Measurements from ENCODE around the gene PRM2. TPM values are rescaled to one million over a fixed set of nuclear protein-coding genes. Genes with fewer than 3 reads are reported as not detected.

The PRM2 gene
- total and polyA plus RNA-seq, 2 donors (not counting 3 experiments of a cell fraction or from before 2014, with no cell fraction given), result not detected

DNA sequence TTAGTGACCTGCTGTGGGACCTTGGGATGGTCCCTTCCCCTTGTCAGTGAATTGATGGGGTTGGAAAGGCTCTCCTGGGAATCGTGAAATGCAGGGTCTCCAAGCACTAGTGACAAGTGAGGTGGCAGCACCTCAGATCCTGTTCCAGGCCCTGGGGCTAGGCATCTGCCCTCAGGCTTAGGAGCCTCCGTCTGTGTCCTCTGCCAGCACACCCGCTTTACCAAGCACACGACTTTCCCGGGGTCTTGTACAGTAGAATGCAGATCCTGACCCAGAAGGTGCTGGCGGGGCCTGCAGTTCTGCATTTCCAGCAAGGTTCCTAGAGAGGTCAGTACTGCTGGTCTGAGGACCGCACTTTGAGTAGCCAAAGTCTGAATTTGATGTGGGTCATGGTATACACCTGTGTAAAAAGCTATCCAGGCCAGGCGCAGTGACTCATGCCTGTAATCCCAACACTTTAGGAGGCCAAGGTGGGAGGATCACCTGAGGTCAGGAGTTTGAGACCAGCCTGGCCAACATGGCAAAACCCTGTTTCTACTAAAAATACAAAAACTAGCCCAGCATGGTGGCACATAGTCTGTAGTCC lies 38.1 kb upstream of the PRM2 start:
- FAIRE-seq, result no peak

More for the DNA sequence above, 38.1 kb upstream of the PRM2 start:
- CTCF ChIA-PET, result no interaction called here
- intact Hi-C loops (cut with micrococcal nuclease) (loop anchor here (10.0 kb wide), 1 partner anchor 60 kb away; the partner anchor contains the start of gene SOCS1), dilution Hi-C loops (cut with MboI; ENCODE audit: extremely low pct_ligation_motif_present, low sequenced_read_pairs) (no loop called here)
- Histone ChIP-seq H3K79me2 (ENCODE audit: control insufficient read depth, insufficient read depth, low read length) (no peaks in the 10 kb centered on the region), H3K27ac (ENCODE audit: insufficient read depth, low read depth, low read length) (no peak overlapping the region), H3K36me3 (ENCODE audit: control insufficient read depth in 2 of 2, extremely low read depth in 1 of 2, insufficient read depth in 2 of 2, low read length in 2 of 2) (no peaks in the 10 kb centered on the region), H3K4me2 (ENCODE audit: insufficient read depth, low read length) (no peak overlapping the region), H2AFZ (ENCODE audit: low read depth, low read length) (no peak overlapping the region), H3K4me1 (ENCODE audit: control insufficient read depth, extremely low read depth, insufficient read depth, low read length) (no peaks in the 10 kb centered on the region), H3K9me3 (replicated peaks; ENCODE audit: control insufficient read depth, insufficient read depth, low read length) (no peaks in the 10 kb centered on the region), H3K9ac (replicated peaks; ENCODE audit: extremely low read depth, insufficient read depth, low read length) (no peak overlapping the region), H4K20me1 (replicated peaks; ENCODE audit: control insufficient read depth, extremely low read depth, insufficient read depth, low read length) (no peaks in the 10 kb centered on the region), H3K27me3 (ENCODE audit: control insufficient read depth in 2 of 2, insufficient read depth in 2 of 2, low read length in 2 of 2) (no peaks in the 10 kb centered on the region), H3K4me3 (replicated peaks in 1 of 3; ENCODE audit: insufficient read depth in 1 of 3, low read depth in 1 of 3, low read length in 3 of 3) (no peak overlapping the region), H3K9me1 (replicated peaks; ENCODE audit: control insufficient read depth, extremely low read depth, insufficient read depth, low read length) (no peaks in the 10 kb centered on the region)
- DNase-seq (ENCODE audit: low read depth, low spot score), result no peak
- BruUV-seq (replicated peaks), result no TSS peak
- POLR2A ChIA-PET, result no interaction called here
- TF ChIP-seq JUN (IDR thresholded peaks at IDR 0.05; ENCODE audit: borderline replicate concordance, insufficient read depth, insufficient read length, low read depth), result no peak
- no peak for TF ChIP-seq FOS (IDR thresholded peaks at IDR 0.05; ENCODE audit: borderline replicate concordance, insufficient read depth, low read length)
- no peak for TF ChIP-seq POLR2AphosphoS5 (IDR thresholded peaks at IDR 0.05; ENCODE audit: insufficient read depth, low read depth, low read length)
- TF ChIP-seq, protein P1, sequence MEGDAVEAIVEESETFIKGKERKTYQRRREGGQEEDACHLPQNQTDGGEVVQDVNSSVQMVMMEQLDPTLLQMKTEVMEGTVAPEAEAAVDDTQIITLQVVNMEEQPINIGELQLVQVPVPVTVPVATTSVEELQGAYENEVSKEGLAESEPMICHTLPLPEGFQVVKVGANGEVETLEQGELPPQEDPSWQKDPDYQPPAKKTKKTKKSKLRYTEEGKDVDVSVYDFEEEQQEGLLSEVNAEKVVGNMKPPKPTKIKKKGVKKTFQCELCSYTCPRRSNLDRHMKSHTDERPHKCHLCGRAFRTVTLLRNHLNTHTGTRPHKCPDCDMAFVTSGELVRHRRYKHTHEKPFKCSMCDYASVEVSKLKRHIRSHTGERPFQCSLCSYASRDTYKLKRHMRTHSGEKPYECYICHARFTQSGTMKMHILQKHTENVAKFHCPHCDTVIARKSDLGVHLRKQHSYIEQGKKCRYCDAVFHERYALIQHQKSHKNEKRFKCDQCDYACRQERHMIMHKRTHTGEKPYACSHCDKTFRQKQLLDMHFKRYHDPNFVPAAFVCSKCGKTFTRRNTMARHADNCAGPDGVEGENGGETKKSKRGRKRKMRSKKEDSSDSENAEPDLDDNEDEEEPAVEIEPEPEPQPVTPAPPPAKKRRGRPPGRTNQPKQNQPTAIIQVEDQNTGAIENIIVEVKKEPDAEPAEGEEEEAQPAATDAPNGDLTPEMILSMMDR (IDR thresholded peaks at IDR 0.05; ENCODE audit: extremely low read depth in 1 of 2, insufficient read depth in 1 of 2, low read depth in 1 of 2, low read length in 2 of 2), result no peak
- TF ChIP-seq EZH2 (IDR thresholded peaks at IDR 0.05; ENCODE audit: borderline replicate concordance, low read depth, low read length, severe bottlenecking), result no peak
- TF ChIP-seq, protein P2, sequence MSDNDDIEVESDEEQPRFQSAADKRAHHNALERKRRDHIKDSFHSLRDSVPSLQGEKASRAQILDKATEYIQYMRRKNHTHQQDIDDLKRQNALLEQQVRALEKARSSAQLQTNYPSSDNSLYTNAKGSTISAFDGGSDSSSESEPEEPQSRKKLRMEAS (IDR thresholded peaks at IDR 0.05; ENCODE audit: insufficient read depth, insufficient read length), result no peak
- TF ChIP-seq GATA2 (IDR thresholded peaks at IDR 0.05; ENCODE audit: insufficient read depth, insufficient read length, low read depth, low read length), result no peak
- TF ChIP-seq MYC (IDR thresholded peaks at IDR 0.05; ENCODE audit: low read depth, low read length), result no peak
- TF ChIP-seq POLR2A (IDR thresholded peaks at IDR 0.05; ENCODE audit: low read depth, low read length), result no peak

Measured in endothelial cell of umbilical vein (primary cell).